Parathyroid adenoma (tissue), 2 donors: ENCODE results near the gene DCAF4L1.

Source experiments
- H2AFZ ChIP-seq: fragments of 300-600 bp; sonication (generic); one replicate; pipeline ENCODE4 v1.7.0; 2017; ENCODE audit warnings: antibody characterized with exemption, mild to moderate bottlenecking
- H3K27ac ChIP-seq: fragments of 300-600 bp; sonication (generic); one replicate; pipeline ENCODE4 v1.7.0; 2017
- H3K27me3 ChIP-seq: fragments of 300-600 bp; sonication (generic); one replicate; pipeline ENCODE4 v1.7.0; 2017; ENCODE audit warnings: low read length; ENCODE audit not compliant: control insufficient read depth, insufficient read depth
- H3K36me3 ChIP-seq: fragments of 300-600 bp; sonication (generic); one replicate; pipeline ENCODE4 v1.7.0; 2017; ENCODE audit warnings: low read length; ENCODE audit not compliant: control insufficient read depth, insufficient read depth
- H3K4me1 ChIP-seq: fragments of 300-600 bp; sonication (generic); one replicate; pipeline ENCODE4 v1.7.0; 2017; ENCODE audit warnings: control low read depth
- H3K4me2 ChIP-seq: fragments of 300-600 bp; sonication (generic); one replicate; pipeline ENCODE4 v1.7.0; 2017; ENCODE audit warnings: low read length
- H3K4me3 ChIP-seq: fragments of 300-600 bp; sonication (generic); one replicate; pipeline ENCODE4 v1.7.0; 2017; ENCODE audit warnings: low read depth, low read length
- H3K79me2 ChIP-seq: fragments of 300-600 bp; sonication (generic); one replicate; pipeline ENCODE4 v1.7.0; 2017; ENCODE audit warnings: control low read depth
- H3K9ac ChIP-seq: fragments of 300-600 bp; sonication (generic); one replicate; pipeline ENCODE4 v1.7.0; 2017; ENCODE audit warnings: mild to moderate bottlenecking
- H3K9me3 ChIP-seq: fragments of 300-600 bp; sonication (generic); one replicate; pipeline ENCODE4 v1.7.0; 2017; ENCODE audit warnings: low read length; ENCODE audit not compliant: control insufficient read depth
- TF ChIP-seq, protein P1 (sequence below): fragments of 300-600 bp; sonication (generic); IDR thresholded peaks from one replicate; pipeline ENCODE4 v1.7.0; 2017; ENCODE audit warnings: antibody characterized with exemption, mild to moderate bottlenecking
- donor health status: primary hyperparathyroidism.

Gene DCAF4L1

DNA sequence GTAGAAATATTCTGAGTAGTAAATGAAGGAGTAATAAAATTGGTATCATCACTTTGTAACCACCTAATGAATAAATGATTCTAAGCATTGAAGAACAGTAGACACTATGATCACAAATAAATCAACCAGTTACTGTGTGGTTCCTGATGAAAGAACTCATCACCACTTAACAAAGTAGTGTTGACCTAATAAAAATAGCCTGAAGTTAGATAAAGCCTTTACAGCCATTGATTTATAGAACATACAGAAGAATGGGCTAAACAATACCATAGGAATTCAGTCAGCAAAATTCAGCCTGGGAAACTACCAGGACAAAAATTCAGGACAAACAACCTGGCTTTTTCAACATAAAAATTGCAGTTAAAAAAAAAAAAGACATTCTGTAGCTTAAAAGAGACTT, 17.8 kb downstream of the DCAF4L1 start:
- no peak overlapping the region for H2AFZ ChIP-seq
- H3K36me3 ChIP-seq: no peaks in the 10 kb centered on the region
- no peaks in the 10 kb centered on the region for H3K79me2 ChIP-seq
- no peaks in the 10 kb centered on the region for H3K4me1 ChIP-seq
- no peak overlapping the region for H3K4me3 ChIP-seq
- H3K4me2 ChIP-seq: no peak overlapping the region
- no peak overlapping the region for H3K9ac ChIP-seq
- TF ChIP-seq, protein P1, sequence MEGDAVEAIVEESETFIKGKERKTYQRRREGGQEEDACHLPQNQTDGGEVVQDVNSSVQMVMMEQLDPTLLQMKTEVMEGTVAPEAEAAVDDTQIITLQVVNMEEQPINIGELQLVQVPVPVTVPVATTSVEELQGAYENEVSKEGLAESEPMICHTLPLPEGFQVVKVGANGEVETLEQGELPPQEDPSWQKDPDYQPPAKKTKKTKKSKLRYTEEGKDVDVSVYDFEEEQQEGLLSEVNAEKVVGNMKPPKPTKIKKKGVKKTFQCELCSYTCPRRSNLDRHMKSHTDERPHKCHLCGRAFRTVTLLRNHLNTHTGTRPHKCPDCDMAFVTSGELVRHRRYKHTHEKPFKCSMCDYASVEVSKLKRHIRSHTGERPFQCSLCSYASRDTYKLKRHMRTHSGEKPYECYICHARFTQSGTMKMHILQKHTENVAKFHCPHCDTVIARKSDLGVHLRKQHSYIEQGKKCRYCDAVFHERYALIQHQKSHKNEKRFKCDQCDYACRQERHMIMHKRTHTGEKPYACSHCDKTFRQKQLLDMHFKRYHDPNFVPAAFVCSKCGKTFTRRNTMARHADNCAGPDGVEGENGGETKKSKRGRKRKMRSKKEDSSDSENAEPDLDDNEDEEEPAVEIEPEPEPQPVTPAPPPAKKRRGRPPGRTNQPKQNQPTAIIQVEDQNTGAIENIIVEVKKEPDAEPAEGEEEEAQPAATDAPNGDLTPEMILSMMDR: no peak
- H3K9me3 ChIP-seq: no peaks in the 10 kb centered on the region
- H3K27ac ChIP-seq: no peak overlapping the region
- H3K27me3 ChIP-seq: no peaks in the 10 kb centered on the region

DNA sequence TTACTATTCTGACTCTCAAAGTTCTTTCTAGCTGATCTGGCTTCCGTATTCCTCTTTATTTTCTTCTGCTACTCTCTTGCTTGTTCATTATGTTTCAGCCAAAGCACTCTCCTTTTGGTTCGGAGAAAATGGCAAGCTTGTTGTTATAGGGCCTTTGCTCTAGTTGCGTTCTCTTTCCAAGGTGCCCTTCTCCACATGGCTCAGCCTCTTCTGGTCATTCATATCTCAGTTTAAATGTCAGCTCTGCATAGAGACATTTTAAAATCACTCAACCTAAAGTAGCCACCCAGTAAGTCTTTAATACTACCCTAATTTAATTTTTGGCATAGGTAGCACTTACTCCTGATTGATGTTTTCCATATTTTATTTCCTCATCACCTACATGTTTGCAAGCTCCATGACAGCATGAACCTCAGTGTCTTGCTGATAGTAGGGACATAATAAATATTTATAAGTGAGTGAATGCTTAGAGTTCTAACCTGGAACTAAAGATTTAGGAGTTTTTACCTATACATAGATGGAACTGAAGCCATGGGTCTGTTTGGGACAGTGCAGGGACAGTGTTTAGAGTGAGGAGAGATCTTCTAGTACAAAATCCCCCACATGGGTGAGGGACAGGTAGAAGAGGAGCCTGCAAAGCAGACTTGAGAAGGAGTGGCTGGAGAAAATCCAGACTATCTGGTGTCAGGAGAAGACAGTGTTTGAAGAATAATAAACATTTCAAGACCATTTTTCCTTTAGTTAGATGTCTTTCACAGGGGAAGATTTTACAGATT, 26.6 kb downstream of the DCAF4L1 start:
- Histone ChIP-seq H3K27me3 (no peaks in the 10 kb centered on the region), H3K4me1 (no peaks in the 10 kb centered on the region), H3K9me3 (no peaks in the 10 kb centered on the region), H3K9ac (no peak overlapping the region), H3K4me3 (no peak overlapping the region), H2AFZ (no peak overlapping the region), H3K27ac (no peak overlapping the region), H3K36me3 (no peaks in the 10 kb centered on the region), H3K4me2 (no peak overlapping the region), H3K79me2 (peaks cover 9% of the 10 kb centered on the region)
- TF ChIP-seq, protein P1: no peak

DNA sequence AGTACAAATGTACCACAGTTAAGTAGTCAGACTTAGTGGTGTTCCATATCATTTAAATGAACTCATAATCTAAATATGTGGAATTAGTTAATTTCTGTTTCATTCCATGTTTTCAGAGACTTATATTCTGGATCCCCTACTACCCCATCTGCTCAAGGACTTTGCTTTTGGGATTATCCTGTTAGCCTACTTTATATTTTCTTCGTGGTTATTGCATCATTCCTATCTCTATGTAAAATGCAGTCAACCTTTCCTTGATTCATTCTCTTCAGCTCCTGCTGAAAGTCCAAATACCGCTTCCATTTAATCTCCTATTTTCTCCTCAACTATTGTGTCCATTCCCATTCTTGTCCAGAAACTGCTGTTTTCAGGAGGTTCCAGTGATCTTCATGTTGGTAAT, 33.9 kb downstream of the DCAF4L1 start:
- Histone ChIP-seq H2AFZ (no peak overlapping the region), H3K27ac (no peak overlapping the region), H3K4me1 (no peaks in the 10 kb centered on the region), H3K36me3 (no peaks in the 10 kb centered on the region), H3K27me3 (no peaks in the 10 kb centered on the region), H3K79me2 (peaks cover 4% of the 10 kb centered on the region), H3K9me3 (no peaks in the 10 kb centered on the region), H3K4me2 (no peak overlapping the region), H3K9ac (no peak overlapping the region), H3K4me3 (no peak overlapping the region)
- TF ChIP-seq, protein P1: no peak

DNA sequence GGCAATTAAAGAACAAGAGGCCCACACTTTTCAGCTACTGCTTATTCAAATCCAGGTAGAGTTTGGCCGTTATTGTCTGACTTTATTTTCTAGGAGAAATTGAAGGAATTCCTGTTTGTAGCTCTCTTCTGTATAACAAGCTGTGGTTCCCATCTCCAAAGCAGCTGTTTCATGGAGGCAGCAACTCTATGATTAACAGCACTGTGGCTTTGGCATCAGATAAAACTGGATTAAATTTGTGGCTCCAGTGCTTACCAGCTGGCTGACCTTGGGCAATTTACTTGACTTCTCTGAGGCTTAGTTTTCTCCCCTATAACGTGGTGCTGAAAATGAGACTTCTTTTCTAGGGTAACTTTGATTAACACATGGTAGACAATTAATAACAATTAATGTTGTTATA, 36.9 kb downstream of the DCAF4L1 start:
- H3K27ac ChIP-seq: no peak overlapping the region
- no peaks in the 10 kb centered on the region for H3K4me1 ChIP-seq
- H3K79me2 ChIP-seq: peaks cover 2% of the 10 kb centered on the region
- no peak overlapping the region for H3K4me2 ChIP-seq
- TF ChIP-seq, protein P1: no peak
- H3K27me3 ChIP-seq: no peaks in the 10 kb centered on the region
- no peak overlapping the region for H3K4me3 ChIP-seq
- no peaks in the 10 kb centered on the region for H3K36me3 ChIP-seq
- H3K9me3 ChIP-seq: no peaks in the 10 kb centered on the region
- no peak overlapping the region for H2AFZ ChIP-seq
- H3K9ac ChIP-seq: no peak overlapping the region
